Measurements from ENCODE around the gene PDXP. TPM values are rescaled to one million over a fixed set of nuclear protein-coding genes. Genes with fewer than 3 reads are reported as not detected.
"Not testable (repeated sequence)": the region's sequence is repeated elsewhere in the genome, so short reads cannot be mapped to it uniquely, and the experiment has no call there.

PDXP gene
- total RNA-seq, 2 donors from 2014 or later, result 37.7 to 50.7 TPM

DNA sequence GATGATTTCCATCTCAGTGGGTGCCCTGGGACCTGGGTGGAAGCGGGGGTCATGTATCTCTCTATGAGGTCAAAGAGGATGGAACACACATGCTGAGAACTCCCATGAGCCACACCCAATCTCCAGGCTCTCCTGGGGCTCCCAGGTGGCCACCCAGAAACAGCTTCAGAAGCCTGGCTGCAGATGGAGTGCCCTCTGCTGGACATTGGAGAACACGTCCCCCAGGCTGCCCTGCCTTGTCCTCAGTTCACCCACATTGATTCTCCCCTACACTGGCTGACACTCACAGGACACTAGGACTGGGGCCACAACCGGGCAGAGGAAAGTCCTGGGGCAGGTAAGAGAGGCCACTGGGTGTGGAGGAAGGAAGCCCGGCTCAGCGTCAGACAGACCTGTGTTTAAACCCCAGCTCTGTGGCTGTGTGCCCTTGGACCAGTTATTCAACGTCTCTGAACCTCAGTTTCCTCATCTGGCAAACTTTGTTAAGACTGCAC, 23.1 kb downstream of the PDXP start:
- intact Hi-C loops (cut with DNase I, micrococcal nuclease), result loop anchor here in 1 of 2 donors (2.0 to 10.0 kb wide), 3 partner anchors 39 to 59 kb away; no protein-coding TSS in a partner anchor
- DNase-seq (peak; percentile 81 to 87), ATAC-seq (peak; percentile 38)

GRCh38 chr22:37684803-37685615, 26.5 kb downstream of the PDXP start:
- peak; percentile 68 to 80 for DNase-seq
- intact Hi-C loops (cut with DNase I, micrococcal nuclease), result loop anchor here in 1 of 2 donors (5.0 to 10.0 kb wide), 2 partner anchors 50 to 63 kb away; no protein-coding TSS in a partner anchor
- peak; percentile 53 for ATAC-seq

DNA sequence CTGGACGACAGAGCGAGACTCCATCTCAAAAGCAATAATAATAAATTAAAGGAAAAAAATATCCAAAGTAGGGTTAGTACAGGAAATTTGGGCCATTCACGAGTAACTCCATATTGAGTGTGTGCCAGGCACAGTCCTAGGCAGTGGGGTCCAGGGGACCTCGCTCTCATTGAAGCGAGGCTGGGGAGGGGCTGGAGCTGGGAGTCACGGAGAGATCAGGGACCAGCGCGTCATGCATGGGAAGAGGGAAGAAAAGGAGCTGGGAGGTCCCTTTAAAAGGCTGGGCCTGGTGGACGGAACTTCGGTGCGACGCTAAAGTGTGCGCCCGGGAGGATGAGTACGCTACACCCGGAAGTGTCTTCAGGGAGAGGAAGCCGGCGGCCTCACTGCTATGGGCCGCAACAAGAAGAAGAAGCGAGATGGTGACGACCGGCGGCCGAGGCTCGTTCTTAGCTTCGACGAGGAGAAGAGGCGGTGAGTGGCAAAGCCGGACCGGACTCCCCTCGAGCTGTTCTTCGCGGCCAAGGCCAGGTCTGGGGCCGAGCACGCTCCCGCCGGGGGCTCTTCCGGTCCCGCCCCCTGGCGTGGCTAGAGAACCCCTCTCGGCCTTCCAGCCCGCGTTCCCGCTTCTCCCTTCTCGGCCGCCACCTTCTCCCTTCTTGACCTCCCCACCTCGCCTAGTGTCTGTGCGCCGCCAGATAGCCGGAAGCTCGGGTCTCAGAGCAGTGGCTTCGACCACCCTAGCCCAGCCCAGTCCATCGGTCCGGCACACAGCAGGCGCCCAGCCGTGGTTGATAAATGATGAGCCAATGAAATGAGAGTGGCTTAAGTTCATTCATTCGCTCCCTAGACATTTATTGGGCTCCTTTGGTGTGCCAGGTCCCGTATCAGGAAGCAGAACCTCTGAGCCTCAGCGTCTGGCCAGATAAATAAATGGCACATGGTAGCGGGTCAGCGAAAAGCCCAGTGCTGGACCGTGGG, 27.8 kb downstream of the PDXP start, which contains the start of gene NOL12:
Gene NOL12, plus strand, starts transcription at position 342 of the 981 bp plus-strand sequence. Its CDS starts 50 bp downstream, at position 392.
- intact Hi-C loops (cut with DNase I, micrococcal nuclease), result loop anchor here in 1 of 2 donors (10.0 kb wide), 1 partner anchor 49 kb away; no protein-coding TSS in a partner anchor
- DNase-seq (peak; percentile 84 to 89), ATAC-seq (peak; percentile 72)

GRCh38 chr22:37690407-37690806, 31.9 kb downstream of the PDXP start:
- DNase-seq (no peak), ATAC-seq (no peak)
- intact Hi-C loops (cut with DNase I, micrococcal nuclease), result no loop called here

DNA sequence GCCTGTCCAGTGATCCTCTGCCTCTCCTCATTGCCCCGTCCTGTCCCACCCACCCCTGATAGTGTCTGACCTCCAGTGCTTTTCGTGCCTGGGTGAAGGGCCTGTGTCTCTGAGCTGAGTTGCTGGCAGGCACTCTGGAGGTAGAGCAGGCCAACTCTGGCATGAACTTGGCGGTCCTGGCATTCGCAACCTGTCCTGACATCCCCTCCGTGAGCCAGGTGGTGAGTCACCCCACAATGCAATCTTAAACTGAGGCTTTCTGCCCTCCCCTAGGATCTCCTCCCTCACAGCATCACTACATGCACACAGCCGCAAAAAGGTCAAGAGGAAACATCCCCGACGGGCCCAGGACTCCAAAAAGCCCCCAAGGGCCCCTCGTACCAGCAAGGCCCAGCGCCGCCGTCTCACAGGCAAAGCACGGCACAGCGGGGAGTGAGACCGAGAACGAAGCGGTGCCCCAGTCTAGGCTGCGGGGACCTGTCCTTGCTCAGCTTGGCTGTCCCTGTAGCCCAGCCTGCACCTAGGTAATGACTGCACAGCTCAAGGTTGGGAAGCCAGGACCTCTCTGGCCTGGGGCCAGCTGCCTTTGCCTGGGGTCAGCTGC, 32.5 kb downstream of the PDXP start:
- intact Hi-C loops (cut with DNase I, micrococcal nuclease), result no loop called here
- DNase-seq, result no peak
- no peak for ATAC-seq

DNA sequence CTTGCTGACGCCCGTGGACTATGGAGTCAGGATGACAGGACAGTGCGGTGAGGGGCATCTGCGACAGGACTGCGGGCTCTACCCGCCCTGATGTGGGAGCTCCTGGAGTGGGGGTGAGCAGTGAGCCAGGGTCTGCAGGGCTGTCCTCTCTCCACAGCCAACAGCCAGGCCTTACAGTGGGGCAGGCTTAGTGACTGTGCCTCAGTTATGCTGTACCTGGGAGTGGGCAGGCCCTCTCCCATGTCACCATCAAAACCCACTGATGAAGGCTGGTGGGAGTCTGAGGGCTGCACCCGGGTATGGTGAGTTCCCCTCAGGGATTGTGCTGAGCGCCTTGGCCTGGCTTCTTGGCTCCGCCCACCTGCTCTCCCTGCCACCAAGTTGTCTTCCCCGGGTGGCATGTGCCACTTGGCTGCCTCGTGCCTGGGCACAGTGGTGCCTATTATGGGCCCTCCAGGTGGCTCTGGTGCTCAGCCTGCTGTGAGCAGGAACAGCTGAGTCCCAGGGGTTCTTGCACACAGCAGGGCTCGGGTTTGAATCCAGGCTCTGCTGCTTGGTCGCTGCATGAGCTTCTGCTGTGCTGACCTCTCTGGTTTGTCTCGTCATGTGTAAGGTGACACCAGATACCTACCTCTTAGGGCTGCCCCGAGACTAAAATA, 34.2 kb downstream of the PDXP start:
- intact Hi-C loops (cut with DNase I, micrococcal nuclease), result no loop called here
- DNase-seq (no peak), ATAC-seq (no peak)

DNA sequence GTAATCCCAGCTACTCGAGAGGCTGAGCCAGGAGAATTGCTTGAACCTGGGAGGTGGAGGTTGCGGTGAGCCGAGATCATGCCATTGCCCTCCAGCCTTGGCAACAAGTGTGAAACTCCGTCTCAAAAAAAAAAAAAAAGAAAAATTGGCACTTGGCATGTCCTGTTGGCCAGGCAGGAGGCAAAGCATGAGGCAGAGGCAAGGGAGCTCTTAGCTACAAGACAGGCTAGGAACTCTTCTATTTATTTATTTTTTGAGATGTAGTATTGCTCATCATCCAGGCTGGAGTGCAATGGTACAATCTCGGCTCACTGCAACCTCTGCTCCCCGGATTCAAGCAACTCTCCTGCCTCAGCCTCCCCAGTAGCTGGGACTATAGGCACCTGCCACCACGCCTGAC, 35.6 kb downstream of the PDXP start:
- DNase-seq; intact Hi-C loops (cut with DNase I, micrococcal nuclease); ATAC-seq: not testable (repeated sequence)

- DNase-seq; intact Hi-C loops (cut with DNase I, micrococcal nuclease); ATAC-seq: not testable (repeated sequence)
Measured at GRCh38 chr22:37696260-37696656, 37.7 kb downstream of the PDXP start.

GRCh38 chr22:37696657-37697537, 38.4 kb downstream of the PDXP start, which contains the start of gene TRIOBP:
TRIOBP (plus strand) TSS chr22:37697048; CDS start chr22:37701366, 4,318 bp downstream.
- DNase-seq, result peak; percentile 97 to 98
- intact Hi-C loops (cut with DNase I, micrococcal nuclease), result no loop called here
- ATAC-seq, result peak; percentile 95

DNA sequence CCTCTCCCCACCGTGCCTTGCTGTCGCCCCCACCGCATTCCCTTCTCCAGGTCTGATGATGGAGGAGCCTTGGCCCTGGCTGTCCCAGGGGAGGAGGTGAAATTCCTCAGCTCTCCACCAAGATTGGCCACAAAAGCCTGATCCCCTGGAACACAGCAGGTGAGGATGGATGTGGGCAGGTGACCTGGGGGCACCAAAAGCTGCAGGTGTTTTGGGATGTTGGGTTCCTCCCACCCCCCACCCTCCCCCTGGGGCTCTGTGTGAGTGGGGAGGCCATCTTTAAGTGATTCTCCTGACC, 39.0 kb downstream of the PDXP start:
- no peak for ATAC-seq
- DNase-seq, result no peak
- intact Hi-C loops (cut with DNase I, micrococcal nuclease), result no loop called here

- no peak for DNase-seq
- intact Hi-C loops (cut with DNase I, micrococcal nuclease), result no loop called here
- no peak for ATAC-seq
Measured at GRCh38 chr22:37701141-37701786, 42.7 kb downstream of the PDXP start.

DNA sequence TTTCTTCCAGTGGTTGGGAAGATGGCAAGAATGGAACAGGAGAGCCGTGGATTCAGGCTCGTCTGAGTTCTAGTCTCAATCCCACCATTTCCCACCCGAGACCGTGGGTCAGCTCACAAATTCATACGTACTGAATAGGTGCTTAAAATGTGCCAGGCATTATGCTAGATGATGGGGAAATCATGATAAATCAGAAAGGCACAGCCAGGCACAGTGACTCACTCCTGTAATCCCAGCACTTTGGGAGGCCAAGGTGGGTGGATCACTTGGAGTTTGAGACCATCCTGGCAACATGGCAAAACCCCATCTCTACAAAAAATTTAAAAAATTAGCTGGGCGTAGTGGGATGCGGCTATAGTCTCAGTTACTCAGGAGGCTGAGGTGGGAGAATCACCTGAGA, 45.4 kb downstream of the PDXP start:
- DNase-seq, result no peak
- ATAC-seq, result no peak
- intact Hi-C loops (cut with DNase I, micrococcal nuclease), result no loop called here

DNA sequence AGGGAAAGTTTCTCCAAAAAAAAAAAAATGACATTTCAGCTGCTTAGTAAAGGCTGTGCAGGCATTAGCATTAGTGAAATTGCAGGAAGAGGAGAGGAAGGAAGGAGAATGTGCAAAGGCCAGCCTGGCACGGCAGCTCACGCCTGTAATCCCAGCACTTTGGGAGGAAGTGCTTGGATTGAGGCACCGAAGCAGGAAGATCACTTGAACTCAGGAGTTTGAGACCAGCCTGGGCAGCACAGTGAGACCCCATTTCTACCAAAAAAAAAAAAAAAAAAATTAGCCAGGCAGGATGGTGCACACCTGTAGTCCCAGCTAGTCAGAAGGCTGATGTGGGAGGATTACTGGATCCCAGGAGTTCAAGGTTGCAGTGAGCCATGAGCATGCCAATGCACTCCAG, 46.1 kb downstream of the PDXP start:
- ATAC-seq (no peak), DNase-seq (no peak)
- intact Hi-C loops (cut with DNase I, micrococcal nuclease), result no loop called here

GRCh38 chr22:37705205-37705604, 46.7 kb downstream of the PDXP start:
- intact Hi-C loops (cut with DNase I, micrococcal nuclease), result no loop called here
- no peak for DNase-seq
- no peak for ATAC-seq

DNA sequence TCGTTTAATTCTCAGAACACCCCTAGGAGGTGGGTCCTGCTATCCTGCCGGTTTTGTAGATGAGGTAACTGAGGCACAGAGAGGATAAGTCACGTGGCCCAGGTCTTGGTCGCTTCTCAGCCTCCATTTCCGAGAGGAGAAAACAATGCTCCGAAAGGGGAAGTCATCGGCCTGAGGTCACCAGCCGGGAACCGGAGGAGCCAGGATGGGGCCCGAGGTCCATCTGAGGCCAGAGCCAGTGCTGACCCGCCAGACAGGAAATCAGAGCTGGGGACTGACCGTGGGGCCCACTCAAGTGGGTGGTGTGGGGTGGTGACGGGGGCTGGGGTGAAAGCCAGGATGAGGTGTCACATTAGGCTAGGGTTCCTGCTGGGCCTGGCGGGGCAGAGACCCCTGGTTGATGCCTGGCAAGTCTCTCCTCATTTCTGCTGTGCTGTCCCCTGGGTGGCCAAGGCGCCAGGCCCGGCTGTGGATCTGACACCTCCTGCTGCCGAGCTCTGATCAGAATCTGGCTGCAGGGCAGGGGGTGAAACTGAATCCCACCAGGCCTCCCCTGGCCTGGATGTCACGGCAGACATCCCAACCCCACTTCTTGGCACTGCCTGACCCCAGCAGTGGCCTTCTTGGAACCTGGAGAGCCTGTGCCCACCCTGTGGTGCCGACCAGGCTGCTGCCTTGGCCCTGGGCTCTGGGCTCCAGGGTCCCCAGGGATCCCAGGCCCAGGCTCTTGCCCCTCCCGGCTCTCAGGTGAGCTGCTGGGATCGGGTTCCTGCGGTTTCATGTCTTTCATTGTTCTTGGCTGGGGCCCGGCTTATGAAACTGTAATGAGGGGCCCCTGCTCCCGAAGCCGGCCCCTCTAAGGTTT, 50.3 kb downstream of the PDXP start:
- DNase-seq (no peak), ATAC-seq (peak; percentile 18)
- intact Hi-C loops (cut with DNase I, micrococcal nuclease), result no loop called here

- intact Hi-C loops (cut with DNase I, micrococcal nuclease), result no loop called here
- ATAC-seq (no peak), DNase-seq (no peak)
Measured at GRCh38 chr22:37709445-37709765, 50.9 kb downstream of the PDXP start.

Measured in left colon (tissue), 2 donors.